ENCODE results near the gene CERS1.

The CERS1 gene, protein sequence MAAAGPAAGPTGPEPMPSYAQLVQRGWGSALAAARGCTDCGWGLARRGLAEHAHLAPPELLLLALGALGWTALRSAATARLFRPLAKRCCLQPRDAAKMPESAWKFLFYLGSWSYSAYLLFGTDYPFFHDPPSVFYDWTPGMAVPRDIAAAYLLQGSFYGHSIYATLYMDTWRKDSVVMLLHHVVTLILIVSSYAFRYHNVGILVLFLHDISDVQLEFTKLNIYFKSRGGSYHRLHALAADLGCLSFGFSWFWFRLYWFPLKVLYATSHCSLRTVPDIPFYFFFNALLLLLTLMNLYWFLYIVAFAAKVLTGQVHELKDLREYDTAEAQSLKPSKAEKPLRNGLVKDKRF

DNA sequence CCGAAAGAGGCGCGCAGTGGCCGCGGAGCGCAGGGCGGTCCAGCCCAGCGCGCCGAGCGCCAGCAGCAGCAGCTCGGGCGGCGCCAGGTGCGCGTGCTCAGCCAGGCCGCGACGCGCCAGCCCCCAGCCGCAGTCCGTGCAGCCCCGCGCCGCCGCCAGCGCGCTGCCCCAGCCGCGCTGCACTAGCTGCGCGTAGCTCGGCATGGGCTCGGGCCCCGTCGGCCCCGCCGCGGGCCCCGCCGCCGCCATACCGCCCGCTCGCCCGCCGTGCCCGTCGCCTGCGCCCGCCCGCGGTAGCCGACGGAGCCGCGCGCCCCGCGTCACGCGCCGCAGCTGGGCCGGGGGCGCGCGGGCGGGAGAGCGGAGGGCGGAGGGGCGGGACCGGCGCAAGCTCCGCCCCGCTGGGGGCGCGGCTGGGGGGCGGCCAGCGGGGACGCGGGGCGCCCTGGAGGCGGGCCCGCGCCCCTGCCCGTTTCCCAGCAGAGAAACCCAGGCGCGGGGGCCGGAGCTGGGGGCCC is at the start of gene CERS1:
Gene CERS1 (minus strand): TSS at position 335 of the 518 bp plus-strand sequence. CDS start 86 bp downstream, at position 249.
- FAIRE-seq: no peak
- TF ChIP-seq, protein P1, sequence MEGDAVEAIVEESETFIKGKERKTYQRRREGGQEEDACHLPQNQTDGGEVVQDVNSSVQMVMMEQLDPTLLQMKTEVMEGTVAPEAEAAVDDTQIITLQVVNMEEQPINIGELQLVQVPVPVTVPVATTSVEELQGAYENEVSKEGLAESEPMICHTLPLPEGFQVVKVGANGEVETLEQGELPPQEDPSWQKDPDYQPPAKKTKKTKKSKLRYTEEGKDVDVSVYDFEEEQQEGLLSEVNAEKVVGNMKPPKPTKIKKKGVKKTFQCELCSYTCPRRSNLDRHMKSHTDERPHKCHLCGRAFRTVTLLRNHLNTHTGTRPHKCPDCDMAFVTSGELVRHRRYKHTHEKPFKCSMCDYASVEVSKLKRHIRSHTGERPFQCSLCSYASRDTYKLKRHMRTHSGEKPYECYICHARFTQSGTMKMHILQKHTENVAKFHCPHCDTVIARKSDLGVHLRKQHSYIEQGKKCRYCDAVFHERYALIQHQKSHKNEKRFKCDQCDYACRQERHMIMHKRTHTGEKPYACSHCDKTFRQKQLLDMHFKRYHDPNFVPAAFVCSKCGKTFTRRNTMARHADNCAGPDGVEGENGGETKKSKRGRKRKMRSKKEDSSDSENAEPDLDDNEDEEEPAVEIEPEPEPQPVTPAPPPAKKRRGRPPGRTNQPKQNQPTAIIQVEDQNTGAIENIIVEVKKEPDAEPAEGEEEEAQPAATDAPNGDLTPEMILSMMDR (IDR thresholded peaks at IDR 0.05; ENCODE audit: insufficient read depth, missing control alignments): no peak
- peak; percentile 88 for DNase-seq (ENCODE audit: insufficient read length, low spot score)

DNA sequence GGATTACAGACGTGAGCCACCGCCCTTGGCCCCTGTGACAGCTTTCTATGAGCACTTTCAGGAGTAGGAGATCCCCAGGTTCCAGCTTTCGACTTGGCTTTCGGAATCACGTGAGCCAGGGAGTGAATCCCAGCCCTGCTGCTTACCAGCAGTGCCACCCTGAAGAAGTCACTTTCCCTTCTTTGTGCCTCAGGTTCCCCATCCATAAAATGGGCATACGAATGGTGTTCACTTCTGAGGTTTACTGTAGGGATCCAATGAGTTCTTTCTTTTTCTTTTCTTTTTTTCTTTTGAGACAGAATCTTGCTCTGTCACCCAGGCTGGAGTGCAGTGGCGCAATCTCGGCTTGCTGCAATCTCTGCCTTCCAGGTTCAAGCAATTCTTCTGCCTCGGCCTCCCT is 49.3 kb upstream of the CERS1 start:
- DNase-seq (ENCODE audit: insufficient read length, low spot score): no peak
- TF ChIP-seq, protein P1 (IDR thresholded peaks at IDR 0.05; ENCODE audit: insufficient read depth, missing control alignments): no peak
- FAIRE-seq: no peak

DNA sequence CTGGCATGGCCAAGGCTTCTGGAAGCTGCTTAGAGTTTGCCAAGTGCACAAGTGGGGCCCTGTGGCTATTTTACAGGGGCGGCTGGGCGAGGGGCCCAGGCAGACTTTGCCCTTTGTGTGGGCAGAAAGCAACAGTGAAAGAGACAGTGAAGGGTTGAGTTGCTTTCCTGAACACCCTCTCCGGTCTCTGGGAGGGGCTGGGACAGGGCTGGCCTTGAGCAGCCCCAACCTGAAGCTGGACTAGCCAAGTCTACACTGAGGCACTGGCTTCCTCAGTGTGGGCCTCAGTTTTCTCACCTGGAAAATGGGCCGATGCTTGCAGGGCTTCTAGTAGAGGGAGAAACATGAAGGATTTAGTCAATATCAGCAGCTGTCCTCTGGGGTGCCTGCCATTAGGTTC is 47.5 kb upstream of the CERS1 start:
- FAIRE-seq (no peak), DNase-seq (ENCODE audit: insufficient read length, low spot score) (no peak)
- TF ChIP-seq, protein P1 (IDR thresholded peaks at IDR 0.05; ENCODE audit: insufficient read depth, missing control alignments): no peak

DNA sequence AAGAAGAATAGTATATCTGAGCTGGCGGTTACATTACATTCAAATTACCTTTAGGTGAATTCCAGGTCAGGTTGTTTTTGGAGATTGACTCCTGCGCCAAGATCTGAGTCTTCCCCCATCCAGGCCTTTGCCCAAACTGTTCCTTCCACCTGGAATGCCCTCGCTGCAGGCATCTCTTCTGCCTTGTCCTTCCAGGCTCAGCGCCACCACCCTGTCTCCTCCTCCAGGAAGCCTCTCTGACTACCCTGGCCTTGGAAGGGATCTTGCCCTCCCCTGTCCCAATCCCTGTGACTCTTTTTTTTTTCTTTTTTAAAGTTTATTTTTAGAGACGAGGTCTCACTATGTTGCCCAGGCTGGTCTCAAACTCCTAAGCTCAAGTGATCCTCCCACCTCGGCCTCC is 46.7 kb upstream of the CERS1 start:
- TF ChIP-seq, protein P1 (IDR thresholded peaks at IDR 0.05; ENCODE audit: insufficient read depth, missing control alignments): no peak
- DNase-seq (ENCODE audit: insufficient read length, low spot score): no peak
- FAIRE-seq: no peak

DNA sequence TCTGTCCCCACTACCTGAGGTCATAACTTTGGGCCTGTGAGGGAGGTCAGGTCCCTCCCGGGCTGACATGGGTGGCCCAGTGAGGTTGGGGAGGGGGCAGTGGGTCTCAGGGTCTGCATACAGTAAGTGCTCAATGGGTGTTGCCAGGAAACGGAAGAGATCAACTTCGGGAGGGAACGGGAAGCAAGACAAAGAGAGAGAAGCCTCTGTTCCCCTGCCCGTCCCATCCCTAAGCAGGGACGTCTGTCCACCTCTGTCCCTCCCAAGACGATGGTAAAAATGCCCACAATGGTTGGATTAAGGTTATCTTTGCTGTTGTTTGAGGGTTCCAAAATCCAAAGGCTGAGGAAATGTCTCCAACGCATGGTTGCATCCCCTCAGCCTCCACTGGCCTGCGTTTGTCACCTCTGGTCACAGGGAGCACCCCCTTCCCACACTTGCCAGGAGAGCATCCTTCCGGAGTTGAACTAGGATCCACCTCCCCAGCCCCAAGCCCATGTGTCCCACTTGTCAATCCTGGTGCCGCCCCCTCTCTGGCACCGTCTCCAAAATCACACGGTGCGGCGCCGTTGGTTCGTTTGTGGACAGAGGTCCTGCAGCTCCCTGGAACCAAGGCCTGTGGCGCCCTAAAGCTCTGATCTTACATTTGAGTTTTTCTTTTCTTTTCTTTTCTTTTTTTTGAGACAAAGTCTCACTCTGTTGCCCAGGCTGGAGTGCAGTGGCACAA is 45.8 kb upstream of the CERS1 start:
- FAIRE-seq: no peak
- no peak for DNase-seq (ENCODE audit: insufficient read length, low spot score)
- TF ChIP-seq, protein P1 (IDR thresholded peaks at IDR 0.05; ENCODE audit: insufficient read depth, missing control alignments): no peak

DNA sequence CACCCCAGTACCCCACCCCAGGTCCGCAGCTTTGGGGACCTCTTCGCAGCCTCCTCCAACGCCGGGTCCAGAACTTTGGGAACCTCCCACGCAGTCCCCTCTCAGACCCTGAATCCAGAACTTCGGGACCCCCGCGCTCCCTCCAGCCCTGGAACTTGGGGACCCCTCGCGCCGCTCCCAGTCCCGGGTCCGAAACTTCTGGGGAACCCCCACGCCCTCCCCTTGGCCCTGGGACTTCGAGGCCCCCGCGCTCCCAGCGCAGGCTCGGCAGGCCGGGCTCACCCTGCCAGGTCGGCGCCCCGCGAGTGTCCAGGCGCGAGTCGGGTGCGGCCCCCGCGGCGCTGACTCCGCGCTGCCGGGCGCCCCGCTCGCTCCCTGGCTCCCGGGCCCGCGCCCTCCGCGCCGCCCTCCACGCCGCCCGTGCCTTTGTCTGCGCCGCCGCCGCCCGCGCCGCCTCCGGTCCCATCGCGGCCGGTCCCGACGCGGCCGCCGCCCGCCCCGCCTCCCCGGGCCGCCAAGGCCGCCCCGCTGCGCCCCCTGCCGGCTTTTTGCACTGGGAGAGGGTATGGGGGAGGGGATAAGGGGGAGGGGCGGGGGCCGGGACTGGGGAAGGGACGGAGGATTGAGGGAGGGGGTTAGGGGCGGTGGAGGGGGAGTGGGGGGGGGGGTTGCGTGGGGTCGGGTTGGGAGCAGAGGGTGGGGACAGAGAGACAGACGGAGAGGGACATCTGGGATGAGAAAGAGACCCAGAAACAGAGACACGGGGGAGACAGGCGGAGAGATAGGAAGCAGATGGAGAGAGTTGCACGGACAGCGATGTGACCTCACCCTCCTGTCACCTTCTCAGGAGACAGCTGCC is 45.0 kb upstream of the CERS1 start, which contains the start of gene HOMER3:
Gene HOMER3 (minus strand): TSS at position 449 of the 859 bp plus-strand sequence. CDS start 2,235 bp downstream, outside the sequence.
- FAIRE-seq: no peak
- TF ChIP-seq, protein P1 (IDR thresholded peaks at IDR 0.05; ENCODE audit: insufficient read depth, missing control alignments): peak; percentile 30
- DNase-seq (ENCODE audit: insufficient read length, low spot score): peak; percentile 98
